Endothelial cell of umbilical vein (primary cell): ENCODE data around the gene DVL3.

ENCODE experiments used
- CTCF ChIP-seq, 2 donors: IDR thresholded peaks; 1 replicate in 1 of 2; 2 replicates in 1 of 2; pipeline ENCODE4 v1.5.1; 2011; ENCODE audit warnings: low read length in 2 of 2, mild to moderate bottlenecking in 2 of 2, moderate library complexity in 2 of 2, control low read depth in 1 of 2, inconsistent platforms in 1 of 2, low read depth in 1 of 2; ENCODE audit not compliant: insufficient read depth in 1 of 2; ENCODE audit errors: extremely low read depth in 1 of 2
- POLR2A ChIP-seq: IDR thresholded peaks from 2 replicates; pipeline ENCODE4 v1.6.1; 2012; ENCODE audit warnings: low read depth, mild to moderate bottlenecking, control low read depth, low read length
- POLR2AphosphoS5 ChIP-seq: IDR thresholded peaks from 2 replicates; pipeline ENCODE4 v1.6.1; 2012; ENCODE audit warnings: low read depth, mild to moderate bottlenecking, control low read depth, low read length, moderate library complexity; ENCODE audit not compliant: insufficient read depth

DNA sequence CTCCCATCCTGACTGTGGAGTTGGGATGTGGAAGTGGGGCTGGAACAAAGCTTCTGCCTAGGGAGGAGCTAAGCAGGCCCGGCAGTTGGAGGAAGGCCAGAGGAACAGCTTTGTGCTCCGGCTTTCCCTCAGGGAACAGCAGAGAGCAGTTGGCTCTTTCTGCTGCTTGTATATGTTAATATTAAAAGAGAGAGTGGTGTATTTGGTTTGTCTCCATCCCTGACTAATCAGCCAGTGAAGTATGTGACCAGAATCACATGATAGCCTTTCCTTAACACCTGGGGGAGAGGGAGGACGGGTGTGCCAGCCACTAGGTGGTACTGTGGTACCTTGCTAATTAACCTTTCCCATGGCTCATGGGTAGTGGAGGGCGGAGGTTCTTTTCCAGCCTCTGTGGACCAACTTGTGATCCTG is 10.1 kb upstream of the DVL3 start:
- no peak for TF ChIP-seq POLR2AphosphoS5
- TF ChIP-seq CTCF (IDR thresholded peaks at IDR 0.05; ENCODE audit: extremely low read depth in 1 of 2, insufficient read depth in 1 of 2, low read depth in 1 of 2, low read length in 2 of 2) = peak; percentile 31 to 36
- no peak for TF ChIP-seq POLR2A
